Suprapubic skin (tissue), 3 donors: ENCODE data around the gene SERTM2.

Experiments used
- EP300 ChIP-seq: sonication (generic); formaldehyde crosslinking; IDR thresholded peaks from one replicate; pipeline ENCODE4 v1.6.1; 2017; ENCODE audit warnings: antibody characterized with exemption
- POLR2A ChIP-seq, 2 donors: fragments of 450-650 bp; IDR thresholded peaks; one replicate each; pipeline ENCODE4 v1.6.1; 2017; ENCODE audit warnings: antibody characterized with exemption in 2 of 2, mild to moderate bottlenecking in 2 of 2, moderate library complexity in 2 of 2
- TF ChIP-seq, protein P1 (sequence below), 2 donors: fragments of 200-600 bp in 1 of 2; fragments of 450-650 bp in 1 of 2; sonication (generic) in 1 of 2; IDR thresholded peaks; one replicate each; pipeline ENCODE4 v1.5.1; 2016 to 2019; ENCODE audit warnings: antibody characterized with exemption in 2 of 2, mild to moderate bottlenecking in 1 of 2, moderate library complexity in 1 of 2

DNA sequence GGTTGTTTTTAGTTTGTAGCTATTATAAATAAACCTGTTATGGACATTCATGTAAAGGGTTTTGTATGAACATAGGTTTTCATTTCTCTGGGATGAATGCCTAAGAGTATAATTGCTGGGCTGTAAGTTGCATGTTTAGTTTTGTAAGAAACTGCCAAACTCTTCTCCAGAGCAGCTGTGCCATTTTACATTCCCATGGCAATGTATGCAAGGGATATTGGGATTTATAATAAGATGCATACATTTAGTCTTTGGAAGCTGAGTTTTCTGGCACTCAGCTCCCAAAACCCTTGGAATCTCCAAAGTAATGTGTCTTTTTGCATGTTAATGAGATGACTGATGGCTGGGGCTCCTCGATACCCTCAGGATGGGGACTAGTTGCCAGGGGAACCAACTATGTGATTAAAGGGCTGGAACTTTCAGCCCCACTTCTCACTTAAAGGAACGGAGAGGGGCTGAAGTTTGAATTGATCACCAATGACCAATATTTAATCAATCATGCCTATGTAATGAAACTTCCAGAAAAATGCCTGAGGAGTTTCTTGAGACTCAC is 44.0 kb downstream of the SERTM2 start:
- TF ChIP-seq, protein P1, sequence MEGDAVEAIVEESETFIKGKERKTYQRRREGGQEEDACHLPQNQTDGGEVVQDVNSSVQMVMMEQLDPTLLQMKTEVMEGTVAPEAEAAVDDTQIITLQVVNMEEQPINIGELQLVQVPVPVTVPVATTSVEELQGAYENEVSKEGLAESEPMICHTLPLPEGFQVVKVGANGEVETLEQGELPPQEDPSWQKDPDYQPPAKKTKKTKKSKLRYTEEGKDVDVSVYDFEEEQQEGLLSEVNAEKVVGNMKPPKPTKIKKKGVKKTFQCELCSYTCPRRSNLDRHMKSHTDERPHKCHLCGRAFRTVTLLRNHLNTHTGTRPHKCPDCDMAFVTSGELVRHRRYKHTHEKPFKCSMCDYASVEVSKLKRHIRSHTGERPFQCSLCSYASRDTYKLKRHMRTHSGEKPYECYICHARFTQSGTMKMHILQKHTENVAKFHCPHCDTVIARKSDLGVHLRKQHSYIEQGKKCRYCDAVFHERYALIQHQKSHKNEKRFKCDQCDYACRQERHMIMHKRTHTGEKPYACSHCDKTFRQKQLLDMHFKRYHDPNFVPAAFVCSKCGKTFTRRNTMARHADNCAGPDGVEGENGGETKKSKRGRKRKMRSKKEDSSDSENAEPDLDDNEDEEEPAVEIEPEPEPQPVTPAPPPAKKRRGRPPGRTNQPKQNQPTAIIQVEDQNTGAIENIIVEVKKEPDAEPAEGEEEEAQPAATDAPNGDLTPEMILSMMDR (IDR thresholded peaks at IDR 0.05) = no peak
- TF ChIP-seq POLR2A (IDR thresholded peaks at IDR 0.05) = no peak
- TF ChIP-seq EP300 = no peak
